ENCODE measurements around the gene C12orf76.
A peak's percentile ranks its signal among the peaks of the same experiment; 100 is the strongest.

The C12orf76 gene

DNA sequence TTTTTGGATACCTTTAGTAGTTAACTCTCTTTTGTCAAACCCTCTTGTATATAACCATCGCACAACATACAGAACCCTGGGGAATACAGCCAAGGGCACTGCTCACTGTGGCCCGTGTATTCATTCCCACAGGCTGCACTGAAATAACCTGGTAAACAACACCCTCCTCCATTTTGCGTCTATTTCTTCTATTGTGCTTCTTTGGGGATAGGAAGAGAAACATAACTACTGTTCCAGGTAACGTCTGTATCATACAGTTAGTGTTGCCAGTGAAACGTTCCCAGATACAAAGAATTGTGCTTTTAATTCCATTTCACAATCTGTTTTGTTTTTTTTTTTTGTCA, 9.6 kb downstream of the C12orf76 start:
- H3K23ac ChIP-seq (ENCODE audit: low read length), result no peak overlapping the region
- H3K79me2 ChIP-seq (ENCODE audit: control insufficient read depth, insufficient read depth, low read length), result no peaks in the 10 kb centered on the region
- peaks cover 3% of the 10 kb centered on the region for H3K79me1 ChIP-seq (ENCODE audit: low read length)
- H3K9ac ChIP-seq (ENCODE audit: low read length), result no peak overlapping the region
- H3K4me3 ChIP-seq (ENCODE audit: low read length), result no peak overlapping the region
- no peak overlapping the region for H3K27ac ChIP-seq (ENCODE audit: low read depth, low read length)
- H3K56ac ChIP-seq (ENCODE audit: low read length), result no peak overlapping the region
- H3K18ac ChIP-seq (ENCODE audit: low read length), result no peak overlapping the region
- DNase-seq, result no peak
- no peak overlapping the region for H2BK15ac ChIP-seq (replicated peaks; ENCODE audit: low read depth)
- no peaks in the 10 kb centered on the region for H3K4me1 ChIP-seq (ENCODE audit: control insufficient read depth, low read depth, low read length)
- H2AK5ac ChIP-seq (ENCODE audit: low read length), result no peak overlapping the region
- no peaks in the 10 kb centered on the region for H3K27me3 ChIP-seq (ENCODE audit: insufficient read depth, low read length, poor library complexity)
- no peak overlapping the region for H4K8ac ChIP-seq (ENCODE audit: low read depth, low read length)
- H3K4ac ChIP-seq (ENCODE audit: low read depth, low read length), result no peak overlapping the region
- no peak overlapping the region for H2BK5ac ChIP-seq (ENCODE audit: low read length)
- H3K36me3 ChIP-seq (ENCODE audit: control insufficient read depth, insufficient read depth, low read length), result peaks cover 6% of the 10 kb centered on the region
- H2BK120ac ChIP-seq (ENCODE audit: low read depth, low read length), result no peak overlapping the region
- WGBS (ENCODE audit: extremely low coverage, insufficient coverage, low lambda C conversion rate), result no CpG with 5 or more reads among the region's 5 CpGs
- H4K5ac ChIP-seq (ENCODE audit: low read length), result no peak overlapping the region
- H3K4me2 ChIP-seq (ENCODE audit: low read length), result no peak overlapping the region

- Histone ChIP-seq H3K4me2 (ENCODE audit: low read length) (no peak overlapping the region), H2BK15ac (replicated peaks; ENCODE audit: low read depth) (no peak overlapping the region), H3K23ac (ENCODE audit: low read length) (no peak overlapping the region), H4K8ac (ENCODE audit: low read depth, low read length) (no peak overlapping the region), H3K36me3 (ENCODE audit: control insufficient read depth, insufficient read depth, low read length) (peaks cover 4% of the 10 kb centered on the region), H3K27ac (ENCODE audit: low read depth, low read length) (no peak overlapping the region), H3K79me2 (ENCODE audit: control insufficient read depth, insufficient read depth, low read length) (no peaks in the 10 kb centered on the region), H4K5ac (ENCODE audit: low read length) (no peak overlapping the region), H3K18ac (ENCODE audit: low read length) (no peak overlapping the region), H3K4me1 (ENCODE audit: control insufficient read depth, low read depth, low read length) (no peaks in the 10 kb centered on the region), H3K27me3 (ENCODE audit: insufficient read depth, low read length, poor library complexity) (no peaks in the 10 kb centered on the region), H3K9ac (ENCODE audit: low read length) (no peak overlapping the region), H3K79me1 (ENCODE audit: low read length) (peaks cover 3% of the 10 kb centered on the region), H2AK5ac (ENCODE audit: low read length) (no peak overlapping the region), H3K4ac (ENCODE audit: low read depth, low read length) (no peak overlapping the region), H2BK5ac (ENCODE audit: low read length) (no peak overlapping the region), H3K4me3 (ENCODE audit: low read length) (no peak overlapping the region), H3K56ac (ENCODE audit: low read length) (no peak overlapping the region), H2BK120ac (ENCODE audit: low read depth, low read length) (no peak overlapping the region)
- WGBS (ENCODE audit: extremely low coverage, insufficient coverage, low lambda C conversion rate), result no CpG with 5 or more reads among the region's 5 CpGs
- DNase-seq, result no peak
Observed at GRCh38 chr12:110037315-110037714, 11.0 kb downstream of the C12orf76 start.

DNA sequence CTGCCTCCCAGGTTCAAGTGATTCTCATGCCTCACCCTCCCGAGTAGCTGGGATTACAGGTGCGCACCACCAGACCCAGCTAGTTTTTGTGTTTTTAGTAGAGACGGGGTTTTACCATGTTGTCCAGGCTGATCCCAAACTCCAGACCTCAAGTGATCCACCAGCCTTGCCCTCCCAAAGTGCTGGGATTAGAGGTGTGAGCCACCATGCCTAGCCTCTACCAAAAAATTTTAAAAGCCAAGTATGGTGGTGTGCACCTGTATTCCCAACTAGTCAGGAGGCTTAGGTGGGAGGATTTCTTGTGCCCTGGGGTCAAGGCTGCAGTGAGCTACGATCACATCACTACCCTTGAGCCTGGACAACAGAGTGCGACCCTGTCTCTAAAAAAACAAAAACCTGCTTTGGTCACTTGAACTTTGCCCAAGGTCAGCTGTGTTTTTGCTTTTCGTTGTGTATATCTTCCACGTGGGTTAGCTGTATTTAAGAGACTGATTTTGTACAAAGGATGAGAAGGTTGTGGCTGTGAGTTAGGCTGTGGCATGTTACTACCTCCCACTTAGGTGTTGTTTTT, 12.7 kb downstream of the C12orf76 start:
- no peaks in the 10 kb centered on the region for H3K79me1 ChIP-seq (ENCODE audit: low read length)
- WGBS (ENCODE audit: extremely low coverage, insufficient coverage, low lambda C conversion rate), result no CpG with 5 or more reads among the region's 7 CpGs
- H3K4me1 ChIP-seq (ENCODE audit: control insufficient read depth, low read depth, low read length), result no peaks in the 10 kb centered on the region

DNA sequence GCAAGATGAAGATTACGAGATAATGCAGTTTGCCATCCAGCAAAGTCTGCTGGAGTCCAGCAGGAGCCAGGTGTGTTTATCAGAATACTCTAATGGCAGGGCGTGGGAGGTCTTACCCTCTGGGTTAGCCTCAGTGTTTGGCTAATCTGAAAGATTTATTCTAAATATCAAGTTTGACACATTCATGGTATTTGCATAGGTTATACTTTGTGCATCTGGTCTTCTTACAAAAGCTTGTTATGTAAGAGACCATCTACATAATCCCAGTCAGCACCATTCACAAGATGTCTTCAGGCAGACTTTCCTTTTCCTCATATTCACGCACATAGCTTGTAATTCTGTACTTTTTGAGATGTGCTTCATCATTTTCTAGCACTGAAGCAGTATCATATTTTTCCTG, 14.4 kb downstream of the C12orf76 start:
- H3K18ac ChIP-seq (ENCODE audit: low read length), result no peak overlapping the region
- no peak overlapping the region for H3K4me2 ChIP-seq (ENCODE audit: low read length)
- H3K56ac ChIP-seq (ENCODE audit: low read length), result no peak overlapping the region
- peaks cover 4% of the 10 kb centered on the region for H3K36me3 ChIP-seq (ENCODE audit: control insufficient read depth, insufficient read depth, low read length)
- no peak overlapping the region for H2BK5ac ChIP-seq (ENCODE audit: low read length)
- no peak overlapping the region for H3K27ac ChIP-seq (ENCODE audit: low read depth, low read length)
- no peaks in the 10 kb centered on the region for H3K4me1 ChIP-seq (ENCODE audit: control insufficient read depth, low read depth, low read length)
- no peak overlapping the region for H3K9ac ChIP-seq (ENCODE audit: low read length)
- no peak overlapping the region for H2BK120ac ChIP-seq (ENCODE audit: low read depth, low read length)
- H4K5ac ChIP-seq (ENCODE audit: low read length), result no peak overlapping the region
- H2BK15ac ChIP-seq (replicated peaks; ENCODE audit: low read depth), result no peak overlapping the region
- H3K4ac ChIP-seq (ENCODE audit: low read depth, low read length), result no peak overlapping the region
- H3K27me3 ChIP-seq (ENCODE audit: insufficient read depth, low read length, poor library complexity), result no peaks in the 10 kb centered on the region
- no peak overlapping the region for H3K4me3 ChIP-seq (ENCODE audit: low read length)
- WGBS (ENCODE audit: extremely low coverage, insufficient coverage, low lambda C conversion rate), result no CpG with 5 or more reads among the region's 3 CpGs
- H3K79me2 ChIP-seq (ENCODE audit: control insufficient read depth, insufficient read depth, low read length), result no peaks in the 10 kb centered on the region
- DNase-seq, result no peak
- no peak overlapping the region for H3K23ac ChIP-seq (ENCODE audit: low read length)
- H4K8ac ChIP-seq (ENCODE audit: low read depth, low read length), result no peak overlapping the region
- H2AK5ac ChIP-seq (ENCODE audit: low read length), result no peak overlapping the region
- no peaks in the 10 kb centered on the region for H3K79me1 ChIP-seq (ENCODE audit: low read length)

More for the DNA sequence above, 12.7 kb downstream of the C12orf76 start:
- Histone ChIP-seq H3K79me2 (ENCODE audit: control insufficient read depth, insufficient read depth, low read length) (no peaks in the 10 kb centered on the region), H4K5ac (ENCODE audit: low read length) (no peak overlapping the region), H2AK5ac (ENCODE audit: low read length) (no peak overlapping the region), H3K18ac (ENCODE audit: low read length) (no peak overlapping the region), H3K27ac (ENCODE audit: low read depth, low read length) (no peak overlapping the region), H2BK15ac (replicated peaks; ENCODE audit: low read depth) (no peak overlapping the region), H3K4me3 (ENCODE audit: low read length) (no peak overlapping the region), H3K4ac (ENCODE audit: low read depth, low read length) (no peak overlapping the region), H3K56ac (ENCODE audit: low read length) (no peak overlapping the region), H4K8ac (ENCODE audit: low read depth, low read length) (no peak overlapping the region), H3K4me2 (ENCODE audit: low read length) (no peak overlapping the region), H3K23ac (ENCODE audit: low read length) (no peak overlapping the region), H3K27me3 (ENCODE audit: insufficient read depth, low read length, poor library complexity) (no peaks in the 10 kb centered on the region), H2BK120ac (ENCODE audit: low read depth, low read length) (no peak overlapping the region), H2BK5ac (ENCODE audit: low read length) (no peak overlapping the region), H3K9ac (ENCODE audit: low read length) (no peak overlapping the region), H3K36me3 (ENCODE audit: control insufficient read depth, insufficient read depth, low read length) (peaks cover 4% of the 10 kb centered on the region)
- DNase-seq, result no peak

GRCh38 chr12:110029290-110029815, 19.0 kb downstream of the C12orf76 start:
- H3K36me3 ChIP-seq (ENCODE audit: control insufficient read depth, insufficient read depth, low read length), result no peaks in the 10 kb centered on the region
- no CpG with 5 or more reads among the region's 2 CpGs for WGBS (ENCODE audit: extremely low coverage, insufficient coverage, low lambda C conversion rate)

DNA sequence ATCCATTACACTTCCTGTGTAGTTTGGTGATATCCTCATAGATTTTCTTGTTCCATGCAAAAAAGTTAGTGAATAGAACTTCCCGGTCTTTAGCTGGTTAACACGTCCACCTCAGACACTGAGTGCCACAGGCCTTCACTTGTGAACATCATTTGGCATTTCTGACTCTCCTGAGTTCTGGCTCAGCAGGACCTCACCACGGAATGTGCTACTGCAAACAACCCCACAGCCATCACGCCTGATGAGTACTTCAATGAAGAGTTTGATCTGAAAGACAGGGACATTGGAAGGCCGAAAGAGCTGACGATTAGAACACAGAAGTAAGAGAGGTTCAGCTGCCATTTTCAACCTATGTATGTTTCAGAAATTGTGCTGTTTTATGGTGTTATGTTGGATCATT, 20.0 kb downstream of the C12orf76 start:
- H2AK5ac ChIP-seq (ENCODE audit: low read length), result no peak overlapping the region
- DNase-seq, result peak; percentile 46
- H3K56ac ChIP-seq (ENCODE audit: low read length), result no peak overlapping the region
- no peak overlapping the region for H3K23ac ChIP-seq (ENCODE audit: low read length)
- no peak overlapping the region for H3K9ac ChIP-seq (ENCODE audit: low read length)
- no peak overlapping the region for H3K27ac ChIP-seq (ENCODE audit: low read depth, low read length)
- H3K4me2 ChIP-seq (ENCODE audit: low read length), result no peak overlapping the region
- no peak overlapping the region for H4K8ac ChIP-seq (ENCODE audit: low read depth, low read length)
- no peaks in the 10 kb centered on the region for H3K79me2 ChIP-seq (ENCODE audit: control insufficient read depth, insufficient read depth, low read length)
- no peak overlapping the region for H4K5ac ChIP-seq (ENCODE audit: low read length)
- H2BK5ac ChIP-seq (ENCODE audit: low read length), result no peak overlapping the region
- H3K27me3 ChIP-seq (ENCODE audit: insufficient read depth, low read length, poor library complexity), result no peaks in the 10 kb centered on the region
- H3K4me3 ChIP-seq (ENCODE audit: low read length), result no peak overlapping the region
- no peak overlapping the region for H3K18ac ChIP-seq (ENCODE audit: low read length)
- no peaks in the 10 kb centered on the region for H3K79me1 ChIP-seq (ENCODE audit: low read length)
- H3K4me1 ChIP-seq (ENCODE audit: control insufficient read depth, low read depth, low read length), result no peaks in the 10 kb centered on the region
- H2BK120ac ChIP-seq (ENCODE audit: low read depth, low read length), result no peak overlapping the region
- no peak overlapping the region for H3K4ac ChIP-seq (ENCODE audit: low read depth, low read length)
- peaks cover 1% of the 10 kb centered on the region for H3K36me3 ChIP-seq (ENCODE audit: control insufficient read depth, insufficient read depth, low read length)
- no peak overlapping the region for H2BK15ac ChIP-seq (replicated peaks; ENCODE audit: low read depth)
- no CpG with 5 or more reads among the region's 6 CpGs for WGBS (ENCODE audit: extremely low coverage, insufficient coverage, low lambda C conversion rate)

More at GRCh38 chr12:110029290-110029815, 19.0 kb downstream of the C12orf76 start:
- Histone ChIP-seq H2AK5ac (ENCODE audit: low read length) (no peak overlapping the region), H3K27ac (ENCODE audit: low read depth, low read length) (no peak overlapping the region), H3K4me3 (ENCODE audit: low read length) (no peak overlapping the region), H3K23ac (ENCODE audit: low read length) (no peak overlapping the region), H4K5ac (ENCODE audit: low read length) (no peak overlapping the region), H3K4ac (ENCODE audit: low read depth, low read length) (no peak overlapping the region), H3K79me1 (ENCODE audit: low read length) (no peaks in the 10 kb centered on the region), H3K9ac (ENCODE audit: low read length) (no peak overlapping the region), H3K79me2 (ENCODE audit: control insufficient read depth, insufficient read depth, low read length) (no peaks in the 10 kb centered on the region), H2BK5ac (ENCODE audit: low read length) (no peak overlapping the region), H4K8ac (ENCODE audit: low read depth, low read length) (no peak overlapping the region), H3K27me3 (ENCODE audit: insufficient read depth, low read length, poor library complexity) (no peaks in the 10 kb centered on the region), H3K4me1 (ENCODE audit: control insufficient read depth, low read depth, low read length) (no peaks in the 10 kb centered on the region), H3K56ac (ENCODE audit: low read length) (no peak overlapping the region), H2BK15ac (replicated peaks; ENCODE audit: low read depth) (no peak overlapping the region), H3K4me2 (ENCODE audit: low read length) (no peak overlapping the region), H3K18ac (ENCODE audit: low read length) (no peak overlapping the region), H2BK120ac (ENCODE audit: low read depth, low read length) (no peak overlapping the region)
- DNase-seq, result no peak

Measured in mesendoderm (in vitro differentiated cells).